GM10847 (cell line): ENCODE results near the gene BTBD9.

Experiments used
- POLR2A ChIP-seq: IDR thresholded peaks from 2 replicates; pipeline ENCODE4 v1.6.1; 2011; ENCODE audit not compliant: insufficient read length; ENCODE audit errors: extremely low read depth

BTBD9 gene

DNA sequence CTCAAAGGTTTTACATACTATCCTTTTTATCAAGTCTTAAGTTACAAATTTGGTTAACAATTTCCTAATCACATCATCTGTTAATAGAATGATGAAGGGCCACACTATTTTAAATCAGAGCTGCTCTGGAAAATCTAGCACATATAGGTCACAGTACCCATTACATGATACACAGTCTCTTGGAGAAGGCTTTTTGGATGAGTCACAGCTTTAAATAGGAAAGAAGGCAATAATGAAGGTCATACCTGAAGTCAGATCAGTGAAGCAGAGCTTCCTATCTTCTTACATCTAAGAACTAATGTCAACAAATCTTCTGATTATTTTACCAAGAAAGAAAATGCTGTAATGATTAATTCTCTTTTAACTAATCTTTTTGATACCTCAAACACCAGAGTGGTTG, 248.5 kb downstream of the BTBD9 start:
- no peak for TF ChIP-seq POLR2A

DNA sequence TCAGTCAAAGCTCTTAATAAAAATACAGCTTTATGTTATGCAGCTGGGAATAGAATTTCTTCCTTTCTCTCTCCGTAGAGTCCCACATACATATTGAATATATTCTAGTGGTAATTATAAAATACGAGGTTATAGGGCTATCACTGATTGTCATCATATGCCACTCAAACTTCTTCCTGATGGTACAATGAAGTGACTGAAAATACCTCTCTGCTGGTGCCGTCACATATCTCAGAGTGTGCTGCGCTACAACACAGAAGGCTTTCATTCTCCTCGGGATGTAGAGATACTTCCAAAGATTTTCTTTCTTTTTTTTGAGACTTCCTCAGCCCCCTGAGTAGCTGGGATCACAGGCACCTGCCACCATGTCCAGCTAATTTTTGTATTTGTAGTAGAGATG, 249.9 kb downstream of the BTBD9 start:
- TF ChIP-seq POLR2A, result no peak

DNA sequence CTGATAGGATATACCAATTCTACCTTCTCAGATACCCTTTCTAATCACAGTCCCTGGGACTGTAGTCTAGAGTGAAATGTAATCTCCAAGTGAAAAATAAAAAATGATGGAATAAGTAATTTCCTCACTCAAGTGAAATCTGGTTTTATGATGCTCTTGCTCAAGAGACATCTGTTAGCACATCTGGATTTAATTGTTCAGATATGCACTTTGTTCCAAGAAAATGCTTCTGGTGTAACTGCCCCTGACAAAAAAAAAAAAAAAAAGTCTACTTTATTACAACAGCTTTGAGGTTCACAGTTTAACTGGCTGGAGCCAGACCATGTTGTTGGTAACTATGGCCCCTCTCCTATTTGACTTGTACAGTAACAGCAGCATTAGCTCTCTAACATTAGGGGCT, 251.8 kb downstream of the BTBD9 start:
- no peak for TF ChIP-seq POLR2A

DNA sequence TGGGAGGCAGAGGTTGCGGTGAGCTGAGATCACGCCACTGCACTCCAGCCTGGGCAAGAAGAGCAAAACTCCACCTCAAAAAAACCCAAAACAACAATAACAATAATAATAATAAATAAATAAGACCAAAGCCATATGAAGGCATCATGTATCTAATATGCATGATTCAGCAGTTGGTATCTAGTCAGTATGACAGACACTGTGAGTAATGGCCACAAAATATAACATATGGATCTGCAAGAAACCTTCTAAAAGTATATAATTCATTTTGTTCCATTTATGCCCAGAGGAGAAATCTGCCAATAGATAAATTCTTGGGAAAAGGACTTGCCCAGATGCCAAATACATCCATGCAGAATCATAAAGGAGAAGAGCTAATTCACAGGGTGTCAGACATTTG, 252.3 kb downstream of the BTBD9 start:
- TF ChIP-seq POLR2A, result no peak

DNA sequence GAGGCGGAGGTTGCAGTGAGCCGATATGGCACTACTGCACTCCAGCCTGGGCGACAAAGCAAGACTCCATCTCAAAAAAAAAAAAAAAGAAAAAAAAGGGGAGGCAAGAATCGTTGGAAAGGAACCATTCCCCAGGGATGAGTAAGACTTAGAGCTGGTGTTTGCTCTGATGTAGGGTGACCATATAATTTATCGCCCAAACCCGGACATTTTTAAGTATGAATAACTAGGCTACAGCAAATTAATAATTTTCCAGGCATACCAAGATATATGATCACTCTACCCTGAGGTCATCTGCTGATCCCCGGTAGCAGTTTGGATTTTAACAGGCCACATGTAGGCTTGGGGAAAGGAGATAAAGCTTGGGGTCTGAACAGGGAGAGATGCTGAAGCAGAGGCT, 260.9 kb downstream of the BTBD9 start:
- TF ChIP-seq POLR2A, result no peak

DNA sequence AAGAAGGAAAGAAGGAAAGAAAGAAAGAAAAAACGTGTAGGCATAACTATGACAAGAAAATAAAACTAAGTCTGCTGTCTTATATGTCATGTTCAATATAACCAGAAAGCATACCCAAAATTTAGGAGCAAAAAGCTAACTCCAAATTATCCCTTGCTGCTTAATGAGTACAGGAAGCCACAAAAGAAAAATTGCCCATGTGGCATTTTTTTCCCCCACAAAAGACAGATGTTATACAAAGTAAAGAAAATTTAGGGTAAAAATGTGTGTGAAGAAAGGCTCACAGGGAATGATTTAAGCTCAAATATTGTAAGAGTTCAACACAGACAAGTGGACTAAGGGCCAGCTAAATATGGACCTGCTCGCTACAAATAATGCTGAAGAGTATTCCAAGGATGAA, 263.8 kb downstream of the BTBD9 start:
- no peak for TF ChIP-seq POLR2A

DNA sequence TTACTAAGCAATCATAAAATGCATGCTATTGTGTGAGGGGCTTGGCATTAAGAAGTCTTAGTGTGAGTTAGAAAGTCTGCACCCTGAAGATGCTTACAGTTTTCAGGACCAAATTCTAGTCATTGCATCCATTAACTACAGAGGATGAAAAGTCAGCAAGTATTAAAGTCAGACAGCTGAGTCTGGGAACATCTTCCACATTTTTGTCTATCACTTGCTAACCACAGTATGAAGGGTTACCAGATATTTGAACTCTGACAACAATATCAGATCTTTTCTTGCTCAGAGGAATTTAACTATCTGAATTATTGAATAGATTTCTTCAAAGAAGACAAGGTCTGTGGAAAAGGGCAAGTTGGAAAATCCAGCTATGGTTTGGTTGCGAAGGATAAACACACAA, 264.4 kb downstream of the BTBD9 start:
- TF ChIP-seq POLR2A, result no peak

DNA sequence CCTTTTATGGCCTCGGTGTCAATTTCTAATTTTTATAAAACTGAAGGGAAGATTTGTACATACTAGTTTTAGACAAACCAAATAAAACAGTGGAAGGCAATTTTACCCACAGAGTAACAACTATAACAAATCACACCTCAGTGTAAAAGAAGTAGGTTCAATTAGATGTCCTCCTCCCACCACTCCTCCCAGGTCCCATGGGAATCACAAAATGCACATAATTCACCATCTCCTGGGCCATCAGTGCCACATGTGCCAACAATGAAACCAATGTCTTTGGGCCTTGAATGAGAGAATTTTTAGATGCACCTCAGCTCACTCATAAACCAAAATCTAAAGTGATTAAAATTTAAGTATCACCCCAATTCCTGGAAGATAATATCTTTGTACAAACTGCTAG, 267.8 kb downstream of the BTBD9 start:
- no peak for TF ChIP-seq POLR2A

DNA sequence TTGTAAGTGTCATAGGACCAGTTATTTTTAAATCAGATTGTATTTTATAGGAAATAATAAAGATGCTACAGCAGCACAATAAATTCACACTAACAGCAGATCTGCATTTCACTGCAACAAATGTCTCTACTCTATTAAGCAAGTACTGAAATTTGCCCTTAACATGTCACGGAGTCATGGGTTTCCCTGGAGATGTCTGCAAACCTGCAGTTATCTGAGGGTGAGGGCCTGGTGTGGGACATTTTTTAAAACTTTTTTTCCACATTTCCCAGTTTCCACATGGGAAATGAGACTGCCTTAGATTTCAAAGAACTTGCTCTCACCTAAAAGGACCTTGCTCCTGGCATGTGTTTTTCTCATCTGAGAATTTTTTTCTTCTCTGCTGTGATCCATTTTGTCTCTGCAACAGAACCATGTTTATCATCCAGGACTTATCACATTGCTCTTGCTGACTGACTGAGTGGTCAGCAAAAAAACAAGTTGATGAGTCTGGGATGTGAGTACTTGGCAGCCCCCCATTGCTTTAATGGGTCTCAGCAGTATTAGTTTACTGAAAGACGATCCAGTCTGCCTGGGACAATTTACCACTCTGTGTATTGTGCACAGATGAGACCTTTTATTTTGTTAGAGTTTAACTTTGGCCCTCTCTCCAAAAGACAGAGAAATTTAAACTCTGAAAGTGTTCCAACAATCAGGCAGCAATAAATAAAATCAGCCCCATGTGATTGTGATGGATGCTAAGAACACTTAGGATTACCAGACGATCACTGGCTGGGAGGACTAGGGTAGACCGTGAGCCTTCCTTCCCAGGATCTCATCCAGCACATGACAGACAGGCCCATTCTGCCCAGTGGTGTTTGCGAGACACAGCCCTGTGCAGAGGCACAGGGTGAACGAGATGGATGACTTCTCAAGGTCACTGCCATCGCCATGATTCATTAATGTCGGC, 268.8 kb downstream of the BTBD9 start:
- TF ChIP-seq POLR2A, result no peak

DNA sequence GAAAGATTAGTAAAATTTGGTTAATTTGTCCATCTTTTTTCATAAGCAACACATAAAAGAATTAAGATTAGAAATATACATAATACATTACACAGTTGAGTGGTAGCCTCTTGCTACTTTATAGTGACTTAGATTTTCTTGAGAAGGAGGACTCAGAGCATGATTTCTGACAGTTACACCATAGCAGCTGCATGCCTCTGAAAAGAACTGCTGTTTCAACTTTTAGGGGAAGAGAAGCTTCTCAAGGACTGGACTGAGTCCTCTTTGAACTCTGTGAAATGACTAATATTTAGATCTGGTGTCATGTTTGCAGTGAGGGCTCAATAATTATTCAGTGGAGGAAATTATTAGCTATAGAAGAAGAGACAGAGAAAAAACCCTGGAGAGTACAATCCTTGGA, 272.5 kb downstream of the BTBD9 start:
- TF ChIP-seq POLR2A, result no peak

DNA sequence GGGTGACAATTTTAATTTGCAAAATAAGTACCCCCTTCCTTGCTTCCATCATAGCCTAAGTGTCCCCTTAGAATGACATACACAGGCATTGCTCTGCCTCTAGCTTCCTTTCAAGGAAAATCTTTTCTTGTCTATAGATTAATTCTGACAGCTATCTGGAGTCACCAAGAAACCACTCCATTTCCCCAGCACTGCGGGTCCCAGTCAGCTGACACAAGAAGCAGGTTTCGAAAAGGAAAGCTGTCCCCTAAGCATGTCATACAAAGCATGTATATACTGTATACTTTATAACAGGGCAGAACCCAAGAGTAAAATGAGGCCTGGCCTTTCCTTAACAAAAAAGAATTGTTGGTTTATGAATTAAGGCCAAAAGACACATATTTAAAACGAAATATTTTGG, 273.5 kb downstream of the BTBD9 start:
- TF ChIP-seq POLR2A, result no peak

DNA sequence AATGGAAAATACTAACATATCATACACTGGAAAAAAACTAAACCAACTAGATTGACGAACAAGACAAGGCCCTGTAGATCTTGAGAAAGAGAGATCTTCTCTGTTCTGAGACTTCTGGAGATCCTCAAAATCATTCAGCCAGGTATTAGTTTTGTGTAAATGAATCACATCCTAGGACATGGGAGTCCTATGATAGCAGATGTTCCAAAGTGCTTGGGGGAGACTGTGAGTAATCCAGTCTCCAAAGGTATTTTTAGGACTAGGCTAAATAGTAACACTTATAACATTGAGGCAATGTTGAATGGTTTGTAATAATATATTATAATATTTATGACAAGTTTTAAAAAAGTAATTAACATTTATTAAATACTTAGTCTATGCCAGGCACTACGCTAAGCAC, 275.0 kb downstream of the BTBD9 start:
- no peak for TF ChIP-seq POLR2A

DNA sequence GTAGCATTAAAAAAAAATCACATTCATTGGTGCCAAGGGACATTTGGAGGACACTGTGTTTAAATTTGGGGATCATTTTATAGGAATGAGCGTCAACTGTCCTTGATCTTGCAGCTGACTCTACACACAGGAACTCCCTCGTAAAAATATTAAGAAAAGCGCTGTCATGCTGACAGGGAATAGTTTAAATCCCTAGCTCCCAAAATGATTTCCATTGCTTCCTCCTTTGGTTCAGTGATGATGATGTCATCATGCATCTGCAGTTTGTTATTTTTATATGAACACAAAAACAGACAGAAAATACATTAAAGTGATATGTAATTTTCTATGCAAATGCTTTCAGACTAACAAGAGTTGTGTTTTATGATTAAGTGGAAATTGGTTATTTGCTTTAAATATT, 275.6 kb downstream of the BTBD9 start:
- TF ChIP-seq POLR2A, result no peak

DNA sequence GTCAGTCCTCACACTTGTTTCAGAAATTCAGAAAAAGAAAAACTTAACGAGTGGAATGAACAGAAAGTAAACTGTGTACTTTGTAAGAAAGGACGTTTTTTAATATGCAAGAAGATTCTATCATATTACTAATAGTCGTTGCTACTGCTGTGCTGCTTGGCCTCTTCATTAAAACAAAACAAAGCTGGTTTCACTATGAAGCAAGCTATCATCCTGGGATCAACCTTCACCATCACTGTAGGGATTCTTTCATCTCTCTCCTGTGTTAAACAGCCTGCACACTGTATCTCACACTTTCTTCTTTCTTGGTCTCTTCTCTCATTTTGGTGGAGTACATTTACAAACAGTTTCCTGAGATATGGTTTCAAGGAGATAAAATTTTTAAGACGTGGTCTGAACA, 284.2 kb downstream of the BTBD9 start:
- TF ChIP-seq POLR2A, result no peak

DNA sequence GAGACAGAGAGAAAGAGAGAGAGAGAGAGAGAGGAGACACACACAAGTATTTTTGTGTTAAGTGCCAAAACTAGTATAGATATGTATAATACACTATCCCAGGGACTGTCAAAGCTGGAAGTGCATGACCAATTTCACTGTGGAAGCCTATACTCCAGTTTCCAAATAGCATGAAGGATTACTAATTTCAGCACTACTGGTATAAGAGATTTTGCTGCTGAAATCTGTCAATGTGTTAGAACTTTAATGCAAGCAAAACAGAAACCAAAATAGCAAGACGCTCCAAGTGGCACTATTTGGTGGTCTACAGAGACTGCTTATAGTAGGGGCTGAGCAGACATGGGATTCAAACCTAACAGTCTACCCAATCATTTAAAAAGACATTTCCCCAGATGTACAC, 284.8 kb downstream of the BTBD9 start:
- no peak for TF ChIP-seq POLR2A

DNA sequence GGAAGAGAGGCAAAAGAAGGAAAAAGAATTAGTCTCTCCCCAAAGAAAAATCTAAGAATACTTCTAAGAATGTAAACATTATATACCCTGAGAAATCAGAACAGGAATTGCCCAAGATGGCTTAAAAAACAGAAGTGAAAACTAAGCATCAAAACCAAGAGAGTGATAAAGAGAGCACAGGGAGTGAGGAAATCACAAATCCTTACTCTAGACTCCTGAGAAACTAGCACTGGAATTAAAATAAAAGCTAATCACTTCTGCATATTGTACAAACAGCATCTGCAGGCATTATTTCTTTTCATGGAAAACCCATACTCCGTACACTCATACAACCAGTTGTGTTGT, 285.7 kb downstream of the BTBD9 start:
- TF ChIP-seq POLR2A, result no peak

DNA sequence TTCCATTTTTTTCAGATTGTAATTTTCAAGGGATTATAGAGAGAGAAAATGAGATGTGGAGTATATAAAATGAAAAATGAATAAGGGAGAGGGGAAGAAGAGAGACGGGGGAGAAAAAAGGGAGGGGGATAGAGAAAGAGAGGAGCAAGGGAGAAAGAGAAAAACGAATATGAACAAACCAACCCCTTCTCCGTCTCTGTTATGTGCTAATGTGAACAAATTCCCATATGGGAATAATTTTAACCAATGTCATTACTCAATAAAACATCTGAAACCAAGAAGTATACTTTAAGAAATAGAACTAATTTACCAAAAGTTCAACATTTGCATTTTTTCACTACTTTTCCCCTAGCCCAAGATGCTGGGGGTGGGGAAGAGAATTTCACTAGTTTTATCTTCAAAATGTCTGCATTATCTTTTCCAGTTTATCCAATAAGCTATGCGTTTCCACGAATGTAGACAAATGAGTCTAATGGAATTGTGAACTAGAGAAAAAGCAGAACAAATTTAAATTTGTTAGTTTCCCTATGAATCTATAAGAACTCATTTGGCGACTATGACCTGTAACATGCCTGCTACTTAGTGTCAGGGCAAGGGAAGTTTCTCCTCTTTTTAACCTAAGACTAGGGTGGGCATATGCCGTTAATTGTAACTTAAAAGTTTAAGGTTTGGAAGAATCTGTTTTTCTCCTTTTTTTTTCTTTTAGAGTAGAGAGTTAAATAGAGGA, 286.3 kb downstream of the BTBD9 start:
- TF ChIP-seq POLR2A, result no peak

DNA sequence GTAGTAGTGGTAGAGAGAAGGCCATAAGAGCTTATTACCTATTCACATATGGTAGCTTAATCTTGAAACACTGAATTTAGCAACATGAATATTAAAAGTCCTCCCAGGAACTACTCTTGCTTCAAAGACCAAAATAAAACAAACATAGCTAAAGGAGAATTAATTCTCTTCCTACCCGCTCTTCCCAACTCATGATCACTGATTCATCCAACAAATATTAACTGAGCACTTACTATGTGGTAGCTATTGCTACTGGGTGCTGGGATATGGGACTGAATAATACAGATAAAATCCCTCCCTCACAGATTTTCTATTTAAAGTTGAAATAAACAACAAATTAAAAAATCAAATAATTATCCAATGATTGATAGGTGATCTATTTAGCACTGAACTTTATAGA, 287.1 kb downstream of the BTBD9 start:
- no peak for TF ChIP-seq POLR2A
